Amniotic epithelial cell (primary cell): ENCODE results near the gene NLRP8.
"Not testable (repeated sequence)": the region's sequence is repeated elsewhere in the genome, so short reads cannot be mapped to it uniquely, and the experiment has no call there.

ENCODE experiments used
- DNase-seq: peaks from one replicate; pipeline ENCODE4 v3.0.0-alpha.2; 2010; ENCODE audit warnings: low read depth

Gene NLRP8

GRCh38 chr19:55980415-55980814, 32.8 kb downstream of the NLRP8 start:
- no peak for DNase-seq

- DNase-seq, result no peak
Observed at GRCh38 chr19:55985254-55985653, 37.6 kb downstream of the NLRP8 start.

- no peak for DNase-seq
Observed at GRCh38 chr19:55986487-55986886, 38.9 kb downstream of the NLRP8 start, which contains the start of gene NLRP5. Gene NLRP5, plus strand, starts transcription at chr19:55986775.

DNA sequence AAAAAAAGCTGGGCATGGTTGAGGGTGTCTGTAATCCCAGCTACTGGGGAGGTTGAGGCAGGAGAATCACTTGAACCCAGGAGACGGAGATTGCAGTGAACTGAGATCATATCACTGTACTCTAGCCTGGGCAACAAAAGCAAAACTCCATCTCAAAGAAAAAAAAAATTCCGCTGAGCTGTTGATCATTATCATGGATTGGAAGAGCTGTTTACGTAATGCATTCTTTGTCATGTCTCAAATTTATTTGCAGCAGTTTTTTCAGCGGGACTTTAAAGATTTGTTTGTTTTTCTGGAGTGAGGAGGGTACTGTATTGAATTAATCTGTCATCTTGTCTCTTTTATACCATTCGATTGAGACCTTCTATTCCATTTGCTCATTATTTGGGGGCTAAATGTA, 43.2 kb downstream of the NLRP8 start:
- no peak for DNase-seq

- no peak for DNase-seq
Observed at GRCh38 chr19:55993492-55993891, 45.9 kb downstream of the NLRP8 start.

DNA sequence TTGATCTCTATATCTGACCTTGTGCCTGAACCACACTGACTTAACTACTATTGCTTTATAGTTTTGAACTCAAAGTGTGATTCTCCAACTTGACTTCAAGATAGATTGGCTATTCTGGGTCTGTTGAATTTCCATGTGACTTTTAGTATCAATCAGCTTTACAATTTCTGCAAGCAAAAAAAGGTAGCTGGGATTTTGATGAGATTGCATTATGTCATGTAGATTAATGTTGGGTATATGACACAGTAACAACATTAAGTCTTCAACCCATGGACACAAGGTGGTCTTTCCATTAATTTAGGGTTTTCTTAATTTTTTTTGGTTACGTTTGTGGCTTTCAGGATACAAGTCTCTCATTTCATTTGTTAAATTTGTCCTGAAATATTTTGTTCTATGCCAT, 67.1 kb downstream of the NLRP8 start:
- DNase-seq, result no peak

- no peak for DNase-seq
Observed at GRCh38 chr19:56015756-56016155, 68.1 kb downstream of the NLRP8 start.

DNA sequence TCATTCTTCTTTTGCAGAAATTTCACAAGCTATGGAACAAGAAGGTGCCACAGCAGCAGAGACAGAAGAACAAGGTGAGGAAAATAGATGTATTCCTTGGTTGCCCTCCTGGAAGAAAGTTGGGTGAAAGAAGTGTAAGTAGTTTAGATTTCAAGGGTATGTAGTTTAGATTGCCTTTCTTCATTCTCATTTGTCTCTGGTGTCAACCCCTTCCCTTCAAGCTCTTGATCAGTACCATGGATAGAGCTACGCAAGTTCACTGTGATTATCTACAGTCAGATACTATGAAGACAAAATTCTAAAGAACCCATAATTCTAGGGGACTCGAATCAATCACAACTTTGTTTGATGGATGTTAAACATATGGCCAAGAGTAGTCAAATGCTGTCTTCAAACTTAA, 71.7 kb downstream of the NLRP8 start:
- DNase-seq, result not testable (repeated sequence)

GRCh38 chr19:56020355-56020975, 72.8 kb downstream of the NLRP8 start:
- DNase-seq, result not testable (repeated sequence)

- no peak for DNase-seq
Observed at GRCh38 chr19:56026769-56027168, 79.1 kb downstream of the NLRP8 start.
